Upper lobe of left lung (tissue), 6 donors: ENCODE results near the gene INPPL1. TPM values are rescaled to one million over a fixed set of nuclear protein-coding genes. Genes with fewer than 3 reads are reported as not detected.

ENCODE experiments used
- ATAC-seq, 2 donors: fragments of 200-7000 bp; cut with Tn5 transposase; one replicate each; pipeline ENCODE4 v1.9.1; 2022; ENCODE audit warnings: mild to moderate bottlenecking in 2 of 2, moderate library complexity in 2 of 2; ENCODE audit not compliant: low FRiP score in 2 of 2
- DNase-seq, 2 donors: peaks; one replicate each; pipeline ENCODE4 v3.0.0-alpha.2; 2019 to 2020
- H3K27ac ChIP-seq, 4 donors: fragments of 200-600 bp; sonication (generic); one replicate each; pipeline ENCODE4 v1.5.1; 2016 to 2019
- H3K27me3 ChIP-seq, 4 donors: fragments of 200-600 bp; sonication (generic); one replicate each; pipeline ENCODE4 v1.5.1; 2017 to 2019
- H3K36me3 ChIP-seq, 4 donors: fragments of 200-600 bp; sonication (generic); one replicate each; pipeline ENCODE4 v1.5.1; 2016 to 2019
- H3K4me1 ChIP-seq, 4 donors: fragments of 200-600 bp; sonication (generic); one replicate each; pipeline ENCODE4 v1.5.1; 2018 to 2019
- H3K4me3 ChIP-seq, 4 donors: fragments of 200-600 bp; sonication (generic); one replicate each; pipeline ENCODE4 v1.5.1; 2017 to 2019; ENCODE audit warnings: mild to moderate bottlenecking in 2 of 4, moderate library complexity in 1 of 4
- H3K9me3 ChIP-seq, 4 donors: fragments of 200-600 bp; sonication (generic); one replicate each; pipeline ENCODE4 v1.5.1; 2018 to 2019
- CTCF ChIP-seq, 6 experiments: fragments of 450-650 bp in 4 of 6; fragments of 200-600 bp in 2 of 6; sonication (generic) in 2 of 6; IDR thresholded peaks; one replicate each; pipeline ENCODE4 v1.5.1; 2016 to 2019; ENCODE audit warnings: antibody characterized with exemption in 6 of 6
- EP300 ChIP-seq, 4 donors: sonication (generic); formaldehyde crosslinking; IDR thresholded peaks; one replicate each; pipeline ENCODE4 v1.5.1; 2017; ENCODE audit warnings: antibody characterized with exemption in 4 of 4, control low read depth in 2 of 4
- POLR2A ChIP-seq, 4 donors: fragments of 450-650 bp; IDR thresholded peaks; one replicate each; pipeline ENCODE4 v1.5.1; 2016 to 2017; ENCODE audit warnings: antibody characterized with exemption in 4 of 4, mild to moderate bottlenecking in 2 of 4
- POLR2AphosphoS5 ChIP-seq, 2 donors: sonication (generic); formaldehyde crosslinking; IDR thresholded peaks; one replicate each; pipeline ENCODE4 v1.5.1; 2017; ENCODE audit warnings: antibody characterized with exemption in 2 of 2
- whole genome bisulfite sequencing, 2 donors: methylation state at CpG; one replicate each; pipeline ENCODE4 v1.1.5; 2017 to 2018; 5-methylcytosine and 5-hydroxymethylcytosine counted together
- total RNA-seq, 6 donors: library from RNA; depleted of rRNA in 4 of 6; stranded (reverse); fragments of >200 nt in 4 of 6; gene quantifications; one replicate each; pipeline versions ENCODE4 v1.1.0 to v1.2.1, GENCODE V29; 2016 to 2021
- donor health status: DM: no; HTN: no; CAD: no; lungs with moderate emphysema.
- donor health status: DM: no; HTN: yes; CAD: no; lungs with severe emphysema.

INPPL1 gene
- total RNA-seq, 6 donors from 2014 or later, result 84.0 to 383 (median 180) TPM

GRCh38 chr11:72283947-72284346, 59.4 kb downstream of the INPPL1 start:
- Histone ChIP-seq H3K36me3 (no peaks in the 10 kb centered on the region), H3K9me3 (no peaks in the 10 kb centered on the region), H3K4me1 (no peaks in the 10 kb centered on the region), H3K4me3 (no peak overlapping the region), H3K27ac (no peak overlapping the region), H3K27me3 (no peaks in the 10 kb centered on the region)
- 60 to 80% methylated on average over 2 of the region's 2 CpGs for WGBS, 2 donors
- ATAC-seq (no peak), DNase-seq (no peak)
- TF ChIP-seq CTCF (IDR thresholded peaks at IDR 0.05) (no peak), POLR2A (IDR thresholded peaks at IDR 0.05) (no peak), EP300 (IDR thresholded peaks at IDR 0.05) (no peak)

- H3K9me3 ChIP-seq, result no peaks in the 10 kb centered on the region
- no peak overlapping the region for H3K4me3 ChIP-seq
- ATAC-seq (no peak), DNase-seq (no peak)
- no peaks in the 10 kb centered on the region for H3K4me1 ChIP-seq
- no peak overlapping the region for H3K27ac ChIP-seq
- no peaks in the 10 kb centered on the region for H3K27me3 ChIP-seq
- peaks cover 0 to under 1% (median 0%) of the 10 kb centered on the region in 4 donors for H3K36me3 ChIP-seq
- WGBS, 2 donors, result 95 to 97% methylated on average over 2 of the region's 2 CpGs
- TF ChIP-seq CTCF (IDR thresholded peaks at IDR 0.05) (no peak), POLR2A (IDR thresholded peaks at IDR 0.05) (no peak), EP300 (IDR thresholded peaks at IDR 0.05) (no peak), POLR2AphosphoS5 (IDR thresholded peaks at IDR 0.05) (no peak)
Measured at GRCh38 chr11:72287293-72287692, 62.7 kb downstream of the INPPL1 start.

Other genes starting within 250 kb of the INPPL1 start
- 10 to 100 TPM in 4 of 6 donors, 1 to 10 TPM in 2; 4.6 to 45.1 (median 16.9) TPM for gene IL18BP, start 225.9 kb upstream of the INPPL1 start, total RNA-seq
- 100 to 1,000 TPM; 185 to 666 (median 241) TPM for gene NUMA1, start 144.2 kb upstream of the INPPL1 start, total RNA-seq
- 10 to 100 TPM in 3 of 6 donors, 1 to 10 TPM in 3; 5.3 to 19.2 (median 10.3) TPM for gene LRRC51, start 143.9 kb upstream of the INPPL1 start, total RNA-seq
- 100 to 1,000 TPM in 4 of 6 donors, 10 to 100 TPM in 2; 86.0 to 162 (median 114) TPM for gene LAMTOR1, start 121.5 kb upstream of the INPPL1 start, total RNA-seq
- under 1 TPM in 1 of 6 donors, not detected in 5; 0.30 TPM for gene TOMT, start 118.8 kb upstream of the INPPL1 start, total RNA-seq
- gene ANAPC15, start 112.1 kb upstream of the INPPL1 start, total RNA-seq, result 10 to 100 TPM; 12.8 to 39.1 (median 29.5) TPM
- 10 to 100 TPM in 2 of 6 donors, 1 to 10 TPM in 2, not detected in 2; 1.4 to 69.7 (median 9.5) TPM for gene FOLR3, start 89.0 kb upstream of the INPPL1 start, total RNA-seq
- 100 to 1,000 TPM; 132 to 523 (median 171) TPM for gene FOLR1, start 32.6 kb upstream of the INPPL1 start, total RNA-seq
- 10 to 100 TPM in 3 of 6 donors, 1 to 10 TPM in 3; 4.8 to 28.7 (median 12.8) TPM for gene FOLR2, start 8.0 kb upstream of the INPPL1 start, total RNA-seq
- not detected for gene PHOX2A, start 19.4 kb downstream of the INPPL1 start, total RNA-seq
- 10 to 100 TPM; 18.9 to 31.4 (median 26.8) TPM for gene CLPB, start 209.8 kb downstream of the INPPL1 start, total RNA-seq